ENCODE measurements around the gene HPCAL1.

Gene HPCAL1

GRCh38 chr2:10354399-10354798 lies 51.7 kb downstream of the HPCAL1 start:
- TF ChIP-seq CTCF (IDR thresholded peaks at IDR 0.05; ENCODE audit: low read depth, low read length): no peak
- H3K4me3 ChIP-seq (ENCODE audit: low read depth, low read length): no peak overlapping the region

GRCh38 chr2:10355471-10356438 lies 53.1 kb downstream of the HPCAL1 start:
- H3K4me3 ChIP-seq (ENCODE audit: low read depth, low read length): no peak overlapping the region
- TF ChIP-seq CTCF (IDR thresholded peaks at IDR 0.05; ENCODE audit: low read depth, low read length): no peak

- no peak overlapping the region for H3K4me3 ChIP-seq (ENCODE audit: low read depth, low read length)
Observed at GRCh38 chr2:10356439-10356811, 53.7 kb downstream of the HPCAL1 start.

GRCh38 chr2:10357193-10358169 lies 54.8 kb downstream of the HPCAL1 start:
- no peak overlapping the region for H3K4me3 ChIP-seq (ENCODE audit: low read depth, low read length)
- TF ChIP-seq CTCF (IDR thresholded peaks at IDR 0.05; ENCODE audit: low read depth, low read length): no peak

More at GRCh38 chr2:10356439-10356811, 53.7 kb downstream of the HPCAL1 start:
- no peak for TF ChIP-seq CTCF (IDR thresholded peaks at IDR 0.05; ENCODE audit: low read depth, low read length)

- no peak overlapping the region for H3K4me3 ChIP-seq (ENCODE audit: low read depth, low read length)
- TF ChIP-seq CTCF (IDR thresholded peaks at IDR 0.05; ENCODE audit: low read depth, low read length): no peak
Observed at GRCh38 chr2:10359246-10359645, 56.5 kb downstream of the HPCAL1 start.

- no peak overlapping the region for H3K4me3 ChIP-seq (ENCODE audit: low read depth, low read length)
- no peak for TF ChIP-seq CTCF (IDR thresholded peaks at IDR 0.05; ENCODE audit: low read depth, low read length)
Observed at GRCh38 chr2:10359731-10360329, 57.1 kb downstream of the HPCAL1 start.

Data from WI38 (cell line).